Measurements from ENCODE around the gene PTPRK. TPM values are rescaled to one million over a fixed set of nuclear protein-coding genes. Genes with fewer than 3 reads are reported as not detected.

The PTPRK gene
- total RNA-seq, 1 experiment from 2014 or later, result 265 TPM

DNA sequence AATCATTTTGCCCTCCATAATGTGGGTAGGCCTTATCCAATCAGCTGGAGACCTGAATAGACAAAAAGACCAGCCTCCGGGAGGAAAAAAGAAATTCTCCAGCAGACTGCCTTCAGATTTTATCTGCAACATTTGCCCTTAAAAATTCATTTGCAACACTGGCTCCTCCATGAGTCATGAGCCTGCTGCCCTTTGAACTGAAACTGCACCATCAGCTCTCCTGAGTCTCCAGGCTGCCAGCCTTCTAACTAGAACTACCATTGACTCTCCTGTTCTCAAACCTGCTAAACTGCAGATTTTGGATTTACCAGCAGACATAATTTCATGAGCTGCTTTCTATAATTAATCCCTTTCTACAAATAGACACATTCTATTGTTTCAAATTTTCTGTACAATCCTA, 395.7 kb downstream of the PTPRK start:
- peak; percentile 20 for DNase-seq
- TF ChIP-seq, protein P1, sequence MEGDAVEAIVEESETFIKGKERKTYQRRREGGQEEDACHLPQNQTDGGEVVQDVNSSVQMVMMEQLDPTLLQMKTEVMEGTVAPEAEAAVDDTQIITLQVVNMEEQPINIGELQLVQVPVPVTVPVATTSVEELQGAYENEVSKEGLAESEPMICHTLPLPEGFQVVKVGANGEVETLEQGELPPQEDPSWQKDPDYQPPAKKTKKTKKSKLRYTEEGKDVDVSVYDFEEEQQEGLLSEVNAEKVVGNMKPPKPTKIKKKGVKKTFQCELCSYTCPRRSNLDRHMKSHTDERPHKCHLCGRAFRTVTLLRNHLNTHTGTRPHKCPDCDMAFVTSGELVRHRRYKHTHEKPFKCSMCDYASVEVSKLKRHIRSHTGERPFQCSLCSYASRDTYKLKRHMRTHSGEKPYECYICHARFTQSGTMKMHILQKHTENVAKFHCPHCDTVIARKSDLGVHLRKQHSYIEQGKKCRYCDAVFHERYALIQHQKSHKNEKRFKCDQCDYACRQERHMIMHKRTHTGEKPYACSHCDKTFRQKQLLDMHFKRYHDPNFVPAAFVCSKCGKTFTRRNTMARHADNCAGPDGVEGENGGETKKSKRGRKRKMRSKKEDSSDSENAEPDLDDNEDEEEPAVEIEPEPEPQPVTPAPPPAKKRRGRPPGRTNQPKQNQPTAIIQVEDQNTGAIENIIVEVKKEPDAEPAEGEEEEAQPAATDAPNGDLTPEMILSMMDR (IDR thresholded peaks at IDR 0.05; ENCODE audit: unreplicated experiment), result no peak
- H3K27me3 Mint-ChIP-seq (ENCODE audit: unreplicated experiment), result no peaks in the 10 kb centered on the region
- intact Hi-C loops (cut with micrococcal nuclease; ENCODE audit: unreplicated experiment), result no loop called here
- no peak overlapping the region for H3K27ac Mint-ChIP-seq (ENCODE audit: unreplicated experiment)
- no peaks in the 10 kb centered on the region for H3K9me3 Mint-ChIP-seq (ENCODE audit: low read depth, unreplicated experiment)
- BruUV-seq (replicated peaks), result no TSS peak
- H3K36me3 Mint-ChIP-seq (ENCODE audit: insufficient read depth, unreplicated experiment), result peaks cover 5% of the 10 kb centered on the region
- H3K4me3 Mint-ChIP-seq (ENCODE audit: low read depth, unreplicated experiment), result no peak overlapping the region
- peaks cover 12% of the 10 kb centered on the region for H3K4me1 Mint-ChIP-seq (ENCODE audit: low read depth, unreplicated experiment)
- CTCF ChIA-PET, result interaction anchor here (0.7 kb wide), 2 partner anchors 61 to 562 kb away, joined by 3 read pairs; no protein-coding TSS in a partner anchor

DNA sequence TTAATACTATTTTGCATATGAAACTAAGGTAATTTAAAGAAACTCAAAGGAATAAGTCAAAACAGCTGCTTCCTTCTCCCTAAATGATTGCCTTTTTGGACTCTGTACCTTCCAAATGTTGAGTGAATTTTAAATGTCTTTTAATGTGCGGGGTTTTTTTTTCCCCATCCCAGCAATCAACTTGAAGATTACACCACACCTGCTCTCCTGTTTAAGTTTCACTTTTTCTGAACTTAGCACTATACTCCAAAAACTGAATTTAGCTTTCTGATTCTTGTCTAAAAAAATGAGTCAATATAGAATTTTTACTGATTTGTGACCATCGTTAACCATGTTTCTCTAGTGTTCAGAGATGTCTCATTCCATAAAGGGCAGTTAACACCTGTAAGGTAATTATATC, 398.8 kb downstream of the PTPRK start:
- Mint-ChIP-seq H3K36me3 (ENCODE audit: insufficient read depth, unreplicated experiment) (peaks cover 10% of the 10 kb centered on the region), H3K4me3 (ENCODE audit: low read depth, unreplicated experiment) (no peak overlapping the region), H3K4me1 (ENCODE audit: low read depth, unreplicated experiment) (peaks cover 12% of the 10 kb centered on the region), H3K27me3 (ENCODE audit: unreplicated experiment) (no peaks in the 10 kb centered on the region), H3K9me3 (ENCODE audit: low read depth, unreplicated experiment) (no peaks in the 10 kb centered on the region), H3K27ac (ENCODE audit: unreplicated experiment) (peak overlapping the region; percentile 3)
- DNase-seq, result no peak
- intact Hi-C loops (cut with micrococcal nuclease; ENCODE audit: unreplicated experiment), result no loop called here
- BruUV-seq (replicated peaks), result no TSS peak
- CTCF ChIA-PET, result no interaction called here
- TF ChIP-seq, protein P1 (IDR thresholded peaks at IDR 0.05; ENCODE audit: unreplicated experiment), result no peak

DNA sequence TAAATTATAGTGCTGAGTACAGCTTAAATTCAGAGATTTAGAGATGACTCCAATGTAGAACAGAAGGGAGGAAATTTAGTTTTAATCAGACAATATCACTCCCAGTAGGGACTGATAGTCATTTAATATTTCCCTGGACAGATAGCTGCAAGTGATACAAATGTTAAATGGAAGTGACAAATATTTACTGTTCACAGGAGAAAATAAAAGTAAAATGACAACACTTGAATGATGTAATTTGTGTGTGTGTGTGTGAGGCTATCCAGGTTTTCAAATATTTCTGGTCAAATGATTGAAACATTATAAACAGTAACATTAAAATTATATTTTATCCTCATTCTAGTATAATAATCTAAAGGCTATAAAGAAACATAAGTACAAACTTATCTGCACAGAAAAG, 399.2 kb downstream of the PTPRK start:
- TF ChIP-seq, protein P1 (IDR thresholded peaks at IDR 0.05; ENCODE audit: unreplicated experiment), result no peak
- no TSS peak for BruUV-seq (replicated peaks)
- Mint-ChIP-seq H3K4me1 (ENCODE audit: low read depth, unreplicated experiment) (peaks cover 12% of the 10 kb centered on the region), H3K36me3 (ENCODE audit: insufficient read depth, unreplicated experiment) (peaks cover 10% of the 10 kb centered on the region), H3K27me3 (ENCODE audit: unreplicated experiment) (no peaks in the 10 kb centered on the region), H3K4me3 (ENCODE audit: low read depth, unreplicated experiment) (no peak overlapping the region), H3K27ac (ENCODE audit: unreplicated experiment) (no peak overlapping the region), H3K9me3 (ENCODE audit: low read depth, unreplicated experiment) (no peaks in the 10 kb centered on the region)
- no peak for DNase-seq
- intact Hi-C loops (cut with micrococcal nuclease; ENCODE audit: unreplicated experiment), result no loop called here
- CTCF ChIA-PET, result no interaction called here

DNA sequence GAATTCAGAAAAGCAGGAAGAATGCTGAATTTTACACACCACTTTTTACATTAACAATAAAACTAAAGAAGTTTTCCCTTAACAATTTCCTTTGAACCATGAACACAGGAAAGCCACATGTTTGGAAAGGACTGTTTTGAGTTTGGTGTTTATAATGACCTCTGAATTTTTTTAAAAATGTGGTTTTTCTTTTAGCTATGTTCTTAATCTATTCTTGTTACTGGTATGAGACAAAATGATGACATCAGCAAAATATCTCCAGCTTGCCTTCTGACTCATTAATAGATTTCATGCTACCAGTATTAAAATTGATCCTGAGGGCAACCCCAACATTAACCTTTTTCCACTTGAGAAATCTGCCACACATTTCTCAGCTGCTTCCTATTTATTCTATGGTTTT, 402.0 kb downstream of the PTPRK start:
- H3K27ac Mint-ChIP-seq (ENCODE audit: unreplicated experiment), result no peak overlapping the region
- CTCF ChIA-PET, result no interaction called here

More for the DNA sequence above, 402.0 kb downstream of the PTPRK start:
- H3K36me3 Mint-ChIP-seq (ENCODE audit: insufficient read depth, unreplicated experiment), result peaks cover 12% of the 10 kb centered on the region
- H3K4me3 Mint-ChIP-seq (ENCODE audit: low read depth, unreplicated experiment), result no peak overlapping the region
- TF ChIP-seq, protein P1 (IDR thresholded peaks at IDR 0.05; ENCODE audit: unreplicated experiment), result no peak
- no peaks in the 10 kb centered on the region for H3K27me3 Mint-ChIP-seq (ENCODE audit: unreplicated experiment)
- intact Hi-C loops (cut with micrococcal nuclease; ENCODE audit: unreplicated experiment), result no loop called here
- no TSS peak for BruUV-seq (replicated peaks)
- peaks cover 17% of the 10 kb centered on the region for H3K4me1 Mint-ChIP-seq (ENCODE audit: low read depth, unreplicated experiment)
- no peak for DNase-seq
- H3K9me3 Mint-ChIP-seq (ENCODE audit: low read depth, unreplicated experiment), result peaks cover 2% of the 10 kb centered on the region
